A673 (cell line): ENCODE results near the gene IGF2R.

ENCODE experiments used
- CTCF ChIP-seq: fragments of 300-800, 200-600 bp; sonication (generic); conservative IDR thresholded peaks from 2 replicates; pipeline ENCODE4 v1.5.1; 2017; ENCODE audit warnings: low read depth, mild to moderate bottlenecking, antibody characterized with exemption, low read length, moderate library complexity, mixed read lengths
- EZH2 ChIP-seq: fragments of 200-600 bp; sonication (generic); IDR thresholded peaks from 2 replicates; pipeline ENCODE4 v1.6.1; 2017; ENCODE audit warnings: borderline replicate concordance, low read depth, mild to moderate bottlenecking, mixed read lengths, antibody characterized with exemption, low read length; ENCODE audit not compliant: poor library complexity, severe bottlenecking

- TF ChIP-seq CTCF: no peak
- no peak for TF ChIP-seq EZH2
Observed at GRCh38 chr6:159948199-159948598, 20.7 kb upstream of the IGF2R start.
